Measurements from ENCODE around the gene GPR62. TPM values are rescaled to one million over a fixed set of nuclear protein-coding genes. Genes with fewer than 3 reads are reported as not detected.

Gene GPR62
- total RNA-seq, 2 donors from 2014 or later: not detected

- Histone ChIP-seq H3K27me3 (no peaks in the 10 kb centered on the region), H3K4me1 (peaks cover 6% of the 10 kb centered on the region), H3K36me3 (peaks cover 9% of the 10 kb centered on the region), H3K9ac (ENCODE audit: low read depth in 2 of 2, low read length in 2 of 2) (peak overlapping the region; percentile 99), H3K9me3 (no peaks in the 10 kb centered on the region), H3K27ac (no peak overlapping the region), H3K4me3 (peak overlapping the region; percentile 75)
- no peak for DNase-seq
- intact Hi-C loops (cut with DNase I): no loop called here
- TF ChIP-seq CTCF (IDR thresholded peaks at IDR 0.05): no peak
These were observed 39.3 kb downstream of the GPR62 start for GRCh38 chr3:51994530-51994929.

- no peak for TF ChIP-seq CTCF (IDR thresholded peaks at IDR 0.05)
- no peaks in the 10 kb centered on the region for H3K9me3 ChIP-seq
- peaks cover 9% of the 10 kb centered on the region for H3K36me3 ChIP-seq
- peak within 1 kb of the TSS; percentile 75 for H3K4me3 ChIP-seq
- H3K4me1 ChIP-seq: peaks cover 6% of the 10 kb centered on the region
- no peaks in the 10 kb centered on the region for H3K27me3 ChIP-seq
- intact Hi-C loops (cut with DNase I): no loop called here
- peak; percentile 95 for DNase-seq
- H3K9ac ChIP-seq (ENCODE audit: low read depth in 2 of 2, low read length in 2 of 2): peak within 1 kb of the TSS; percentile 99
- H3K27ac ChIP-seq: peak within 1 kb of the TSS; percentile 73
These were observed 40.4 kb downstream of the GPR62 start, which contains the start of gene RPL29 for GRCh38 chr3:51995346-51996163. RPL29 (minus strand) TSS chr3:51995895; CDS start chr3:51995461, 434 bp downstream.

GRCh38 chr3:51997172-51997571 lies 42.0 kb downstream of the GPR62 start:
- intact Hi-C loops (cut with DNase I): no loop called here

GRCh38 chr3:51997935-51998596 lies 42.9 kb downstream of the GPR62 start:
- no peak overlapping the region for H3K4me3 ChIP-seq
- no peak for TF ChIP-seq CTCF (IDR thresholded peaks at IDR 0.05)
- no peaks in the 10 kb centered on the region for H3K27me3 ChIP-seq
- H3K27ac ChIP-seq: no peak overlapping the region
- DNase-seq: no peak
- H3K9me3 ChIP-seq: no peaks in the 10 kb centered on the region
- H3K4me1 ChIP-seq: peaks cover 6% of the 10 kb centered on the region
- intact Hi-C loops (cut with DNase I): no loop called here
- H3K36me3 ChIP-seq: peaks cover 9% of the 10 kb centered on the region
- H3K9ac ChIP-seq (ENCODE audit: low read depth in 2 of 2, low read length in 2 of 2): no peak overlapping the region

More at GRCh38 chr3:51997172-51997571, 42.0 kb downstream of the GPR62 start:
- no peak overlapping the region for H3K4me3 ChIP-seq
- DNase-seq: no peak
- no peak for TF ChIP-seq CTCF (IDR thresholded peaks at IDR 0.05)
- H3K27me3 ChIP-seq: no peaks in the 10 kb centered on the region
- no peaks in the 10 kb centered on the region for H3K9me3 ChIP-seq
- H3K36me3 ChIP-seq: peaks cover 9% of the 10 kb centered on the region
- H3K27ac ChIP-seq: no peak overlapping the region
- H3K9ac ChIP-seq (ENCODE audit: low read depth in 2 of 2, low read length in 2 of 2): no peak overlapping the region
- peaks cover 6% of the 10 kb centered on the region for H3K4me1 ChIP-seq

- H3K27ac ChIP-seq: no peak overlapping the region
- no peak for TF ChIP-seq CTCF (IDR thresholded peaks at IDR 0.05)
- intact Hi-C loops (cut with DNase I): no loop called here
- H3K4me1 ChIP-seq: peaks cover 6% of the 10 kb centered on the region
- no peak for DNase-seq
- no peaks in the 10 kb centered on the region for H3K27me3 ChIP-seq
- H3K9me3 ChIP-seq: no peaks in the 10 kb centered on the region
- H3K4me3 ChIP-seq: no peak overlapping the region
- peaks cover 8% of the 10 kb centered on the region for H3K36me3 ChIP-seq
- no peak overlapping the region for H3K9ac ChIP-seq (ENCODE audit: low read depth in 2 of 2, low read length in 2 of 2)
These were observed 43.6 kb downstream of the GPR62 start for GRCh38 chr3:51998774-51999173.

Data from colonic mucosa (tissue), 4 donors.